ENCODE measurements around the gene CTNNA2.
A peak's percentile ranks its signal among the peaks of the same experiment; 100 is the strongest.

CTNNA2 gene

DNA sequence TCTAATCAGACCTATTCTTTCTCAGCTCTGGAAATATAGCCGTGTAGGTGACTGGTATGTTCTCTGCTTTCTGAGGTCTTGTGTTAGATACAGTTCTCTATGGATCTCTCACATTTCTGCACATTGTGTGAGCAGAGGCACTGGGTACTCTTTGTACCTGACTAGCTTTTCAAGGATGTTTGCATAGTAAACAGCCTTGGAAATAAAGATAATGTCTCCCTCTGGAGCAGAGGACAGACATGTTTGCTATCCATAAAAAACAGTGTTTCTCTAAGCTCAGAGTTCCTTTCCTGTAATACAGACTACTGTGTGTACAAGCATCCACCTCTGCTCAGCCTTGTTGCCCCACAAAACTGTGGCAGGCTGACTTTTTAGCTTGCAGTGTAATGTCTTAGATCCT lies 279.2 kb downstream of the CTNNA2 start:
- TF ChIP-seq, protein P1, sequence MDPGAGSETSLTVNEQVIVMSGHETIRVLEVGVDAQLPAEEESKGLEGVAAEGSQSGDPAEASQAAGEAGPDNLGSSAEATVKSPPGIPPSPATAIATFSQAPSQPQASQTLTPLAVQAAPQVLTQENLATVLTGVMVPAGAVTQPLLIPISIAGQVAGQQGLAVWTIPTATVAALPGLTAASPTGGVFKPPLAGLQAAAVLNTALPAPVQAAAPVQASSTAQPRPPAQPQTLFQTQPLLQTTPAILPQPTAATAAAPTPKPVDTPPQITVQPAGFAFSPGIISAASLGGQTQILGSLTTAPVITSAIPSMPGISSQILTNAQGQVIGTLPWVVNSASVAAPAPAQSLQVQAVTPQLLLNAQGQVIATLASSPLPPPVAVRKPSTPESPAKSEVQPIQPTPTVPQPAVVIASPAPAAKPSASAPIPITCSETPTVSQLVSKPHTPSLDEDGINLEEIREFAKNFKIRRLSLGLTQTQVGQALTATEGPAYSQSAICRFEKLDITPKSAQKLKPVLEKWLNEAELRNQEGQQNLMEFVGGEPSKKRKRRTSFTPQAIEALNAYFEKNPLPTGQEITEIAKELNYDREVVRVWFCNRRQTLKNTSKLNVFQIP (CRISPR knock-in tag; IDR thresholded peaks at IDR 0.05; ENCODE audit: borderline replicate concordance, low read depth): no peak
- TF ChIP-seq OSR1 (CRISPR knock-in tag; IDR thresholded peaks at IDR 0.05) (no peak), RARB (CRISPR knock-in tag; IDR thresholded peaks at IDR 0.05) (no peak), TCF4 (CRISPR knock-in tag; IDR thresholded peaks at IDR 0.05; ENCODE audit: borderline replicate concordance) (no peak), BACH2 (CRISPR knock-in tag; IDR thresholded peaks at IDR 0.05; ENCODE audit: borderline replicate concordance) (no peak), ZNF565 (CRISPR knock-in tag; conservative IDR thresholded peaks at IDR 0.05; ENCODE audit: low read depth) (no peak), ZNF70 (CRISPR knock-in tag; IDR thresholded peaks at IDR 0.05) (no peak)
- ATAC-seq: no peak

DNA sequence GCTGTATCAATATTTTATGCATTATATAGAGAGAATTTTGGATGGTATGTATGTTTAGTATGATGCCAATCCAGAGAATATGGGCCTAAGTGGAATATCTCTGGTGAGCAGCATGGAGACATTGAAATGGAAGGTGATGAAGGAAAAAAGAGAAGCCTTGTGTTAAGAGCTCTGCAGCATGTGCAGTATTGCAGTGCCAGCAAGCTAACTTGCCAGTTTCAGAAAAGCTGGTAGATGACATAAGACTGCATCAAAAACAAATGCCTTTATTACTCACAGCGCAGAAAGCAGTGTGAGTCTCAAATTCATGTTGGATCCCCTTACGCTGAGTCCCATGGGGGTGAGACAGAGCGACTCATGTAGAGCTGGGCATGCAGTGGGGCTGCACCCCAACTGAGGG lies 280.2 kb downstream of the CTNNA2 start:
- no peak for ATAC-seq
- TF ChIP-seq, protein P1 (CRISPR knock-in tag; IDR thresholded peaks at IDR 0.05; ENCODE audit: borderline replicate concordance, low read depth): no peak
- TF ChIP-seq ISL1 (CRISPR knock-in tag; IDR thresholded peaks at IDR 0.05) (no peak), TOX (CRISPR knock-in tag; IDR thresholded peaks at IDR 0.05; ENCODE audit: borderline replicate concordance) (no peak), ESRRG (CRISPR knock-in tag; IDR thresholded peaks at IDR 0.05) (no peak), RARB (CRISPR knock-in tag; IDR thresholded peaks at IDR 0.05) (no peak), BACH2 (CRISPR knock-in tag; IDR thresholded peaks at IDR 0.05; ENCODE audit: borderline replicate concordance) (no peak), PPARA (CRISPR knock-in tag; IDR thresholded peaks at IDR 0.05; ENCODE audit: borderline replicate concordance) (no peak), CSDC2 (CRISPR knock-in tag; IDR thresholded peaks at IDR 0.05) (no peak), ZFP30 (CRISPR knock-in tag; IDR thresholded peaks at IDR 0.05) (no peak), ARNTL (CRISPR knock-in tag; IDR thresholded peaks at IDR 0.05; ENCODE audit: borderline replicate concordance, low read depth) (no peak), ZNF8 (CRISPR knock-in tag; IDR thresholded peaks at IDR 0.05) (no peak), OSR1 (CRISPR knock-in tag; IDR thresholded peaks at IDR 0.05) (no peak)
- TF ChIP-seq, protein P2, sequence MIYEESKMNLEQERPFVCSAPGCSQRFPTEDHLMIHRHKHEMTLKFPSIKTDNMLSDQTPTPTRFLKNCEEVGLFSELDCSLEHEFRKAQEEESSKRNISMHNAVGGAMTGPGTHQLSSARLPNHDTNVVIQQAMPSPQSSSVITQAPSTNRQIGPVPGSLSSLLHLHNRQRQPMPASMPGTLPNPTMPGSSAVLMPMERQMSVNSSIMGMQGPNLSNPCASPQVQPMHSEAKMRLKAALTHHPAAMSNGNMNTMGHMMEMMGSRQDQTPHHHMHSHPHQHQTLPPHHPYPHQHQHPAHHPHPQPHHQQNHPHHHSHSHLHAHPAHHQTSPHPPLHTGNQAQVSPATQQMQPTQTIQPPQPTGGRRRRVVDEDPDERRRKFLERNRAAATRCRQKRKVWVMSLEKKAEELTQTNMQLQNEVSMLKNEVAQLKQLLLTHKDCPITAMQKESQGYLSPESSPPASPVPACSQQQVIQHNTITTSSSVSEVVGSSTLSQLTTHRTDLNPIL (CRISPR knock-in tag; IDR thresholded peaks at IDR 0.05; ENCODE audit: low read depth): no peak
- TF ChIP-seq, protein P3, sequence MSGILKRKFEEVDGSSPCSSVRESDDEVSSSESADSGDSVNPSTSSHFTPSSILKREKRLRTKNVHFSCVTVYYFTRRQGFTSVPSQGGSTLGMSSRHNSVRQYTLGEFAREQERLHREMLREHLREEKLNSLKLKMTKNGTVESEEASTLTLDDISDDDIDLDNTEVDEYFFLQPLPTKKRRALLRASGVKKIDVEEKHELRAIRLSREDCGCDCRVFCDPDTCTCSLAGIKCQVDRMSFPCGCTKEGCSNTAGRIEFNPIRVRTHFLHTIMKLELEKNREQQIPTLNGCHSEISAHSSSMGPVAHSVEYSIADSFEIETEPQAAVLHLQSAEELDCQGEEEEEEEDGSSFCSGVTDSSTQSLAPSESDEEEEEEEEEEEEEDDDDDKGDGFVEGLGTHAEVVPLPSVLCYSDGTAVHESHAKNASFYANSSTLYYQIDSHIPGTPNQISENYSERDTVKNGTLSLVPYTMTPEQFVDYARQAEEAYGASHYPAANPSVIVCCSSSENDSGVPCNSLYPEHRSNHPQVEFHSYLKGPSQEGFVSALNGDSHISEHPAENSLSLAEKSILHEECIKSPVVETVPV (CRISPR knock-in tag; IDR thresholded peaks at IDR 0.05): no peak

DNA sequence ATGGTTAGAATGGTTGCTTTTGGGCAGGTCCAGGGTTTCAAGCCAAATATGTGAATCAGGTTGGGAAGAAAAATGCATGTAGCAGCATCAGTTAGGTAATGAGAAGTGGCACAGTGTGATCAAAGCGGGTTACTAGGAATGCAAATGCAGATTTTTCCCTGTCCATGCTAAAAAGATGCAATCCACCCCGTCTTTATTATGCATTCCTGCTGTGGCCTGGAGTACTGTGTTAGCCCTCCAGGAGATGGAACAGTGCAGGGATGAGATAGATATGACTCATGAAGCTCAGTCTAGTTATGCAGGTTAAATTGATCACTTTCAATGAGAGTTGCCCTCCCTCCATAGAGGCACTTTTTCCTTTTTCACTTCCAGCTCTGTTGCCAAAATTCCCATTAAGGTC lies 283.8 kb downstream of the CTNNA2 start:
- TF ChIP-seq, protein P4, sequence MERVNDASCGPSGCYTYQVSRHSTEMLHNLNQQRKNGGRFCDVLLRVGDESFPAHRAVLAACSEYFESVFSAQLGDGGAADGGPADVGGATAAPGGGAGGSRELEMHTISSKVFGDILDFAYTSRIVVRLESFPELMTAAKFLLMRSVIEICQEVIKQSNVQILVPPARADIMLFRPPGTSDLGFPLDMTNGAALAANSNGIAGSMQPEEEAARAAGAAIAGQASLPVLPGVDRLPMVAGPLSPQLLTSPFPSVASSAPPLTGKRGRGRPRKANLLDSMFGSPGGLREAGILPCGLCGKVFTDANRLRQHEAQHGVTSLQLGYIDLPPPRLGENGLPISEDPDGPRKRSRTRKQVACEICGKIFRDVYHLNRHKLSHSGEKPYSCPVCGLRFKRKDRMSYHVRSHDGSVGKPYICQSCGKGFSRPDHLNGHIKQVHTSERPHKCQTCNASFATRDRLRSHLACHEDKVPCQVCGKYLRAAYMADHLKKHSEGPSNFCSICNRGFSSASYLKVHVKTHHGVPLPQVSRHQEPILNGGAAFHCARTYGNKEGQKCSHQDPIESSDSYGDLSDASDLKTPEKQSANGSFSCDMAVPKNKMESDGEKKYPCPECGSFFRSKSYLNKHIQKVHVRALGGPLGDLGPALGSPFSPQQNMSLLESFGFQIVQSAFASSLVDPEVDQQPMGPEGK (CRISPR knock-in tag; IDR thresholded peaks at IDR 0.05; ENCODE audit: borderline replicate concordance): no peak
- peak; percentile 58 for TF ChIP-seq ISL1 (CRISPR knock-in tag; IDR thresholded peaks at IDR 0.05)
- ATAC-seq: no peak

DNA sequence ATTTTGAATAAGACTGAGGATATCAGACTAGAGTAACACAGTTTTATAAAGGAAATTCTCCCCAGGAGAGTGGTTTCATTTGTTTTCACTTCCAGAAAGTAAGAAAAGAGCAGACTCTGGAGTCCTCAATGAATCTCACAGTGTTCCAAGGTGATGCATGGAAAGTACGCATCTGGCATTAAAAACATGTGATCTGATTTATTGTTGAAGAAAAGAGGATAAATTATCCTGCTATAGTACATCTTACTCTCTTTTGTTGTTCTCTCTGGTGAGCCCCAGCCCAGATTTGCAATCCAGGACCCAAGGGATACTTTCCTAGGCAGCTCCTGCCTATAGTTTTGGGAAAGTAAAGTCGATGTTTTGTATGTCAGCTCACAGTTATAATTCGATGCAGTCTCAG lies 285.9 kb downstream of the CTNNA2 start:
- ATAC-seq: no peak
- TF ChIP-seq TCF4 (CRISPR knock-in tag; IDR thresholded peaks at IDR 0.05; ENCODE audit: borderline replicate concordance): no peak
- no peak for TF ChIP-seq BACH2 (CRISPR knock-in tag; IDR thresholded peaks at IDR 0.05; ENCODE audit: borderline replicate concordance)
- TF ChIP-seq OSR1 (CRISPR knock-in tag; IDR thresholded peaks at IDR 0.05): no peak
- TF ChIP-seq ISL1 (CRISPR knock-in tag; IDR thresholded peaks at IDR 0.05): no peak
- TF ChIP-seq, protein P2 (CRISPR knock-in tag; IDR thresholded peaks at IDR 0.05; ENCODE audit: low read depth): no peak
- no peak for TF ChIP-seq CSDC2 (CRISPR knock-in tag; IDR thresholded peaks at IDR 0.05)
- TF ChIP-seq, protein P4 (CRISPR knock-in tag; IDR thresholded peaks at IDR 0.05; ENCODE audit: borderline replicate concordance): no peak
- no peak for TF ChIP-seq TOX (CRISPR knock-in tag; IDR thresholded peaks at IDR 0.05; ENCODE audit: borderline replicate concordance)
- TF ChIP-seq ZFP30 (CRISPR knock-in tag; IDR thresholded peaks at IDR 0.05): no peak
- no peak for TF ChIP-seq ESRRG (CRISPR knock-in tag; IDR thresholded peaks at IDR 0.05)
- no peak for TF ChIP-seq SNAI2 (CRISPR knock-in tag; IDR thresholded peaks at IDR 0.05)
- TF ChIP-seq GLIS3 (CRISPR knock-in tag; IDR thresholded peaks at IDR 0.05): no peak
- TF ChIP-seq ZNF8 (CRISPR knock-in tag; IDR thresholded peaks at IDR 0.05): no peak
- TF ChIP-seq PPARA (CRISPR knock-in tag; IDR thresholded peaks at IDR 0.05; ENCODE audit: borderline replicate concordance): no peak
- TF ChIP-seq ZNF565 (CRISPR knock-in tag; conservative IDR thresholded peaks at IDR 0.05; ENCODE audit: low read depth): no peak
